Pancreas (tissue), 10 donors: ENCODE data around the gene CPM. TPM values are rescaled to one million over a fixed set of nuclear protein-coding genes. Genes with fewer than 3 reads are reported as not detected.

Source experiments
- ATAC-seq, 4 donors: fragments of 200-7000 bp; cut with Tn5 transposase; one replicate each; pipeline versions ENCODE4 v1.8.0 to v1.9.1; 2020; ENCODE audit warnings: mild to moderate bottlenecking in 4 of 4, moderate library complexity in 4 of 4
- DNase-seq, 6 donors: peaks; one replicate each; pipeline ENCODE4 v3.0.0-alpha.2; 2020
- FAIRE-seq: peaks from 2 replicates; lab custom pipeline; 2012; peaks lifted over from hg19 to GRCh38; lab: Jason Lieb, UNC
- H3K27ac ChIP-seq, 4 donors: fragments of 200-600 bp; sonication (generic); 1 replicate in 3 of 4; 2 replicates in 1 of 4; pipeline versions ENCODE4 v1.5.0 to v1.8.0; 2020
- H3K27me3 ChIP-seq, 4 donors: fragments of 200-600 bp; one replicate each; pipeline ENCODE4 v1.8.0; 2021
- H3K36me3 ChIP-seq, 3 donors: fragments of 200-600 bp; sonication (generic) in 1 of 3; one replicate each; pipeline versions ENCODE4 v1.5.0 to v1.8.0; 2020 to 2021
- H3K4me1 ChIP-seq, 3 donors: fragments of 200-600 bp; one replicate each; pipeline ENCODE4 v1.8.0; 2021
- H3K4me3 ChIP-seq, 4 donors: fragments of 200-600 bp; sonication (generic) in 2 of 4; one replicate each; pipeline versions ENCODE4 v1.5.0 to v1.8.0; 2020 to 2021
- H3K9me3 ChIP-seq, 4 donors: fragments of 200-600 bp; one replicate each; pipeline ENCODE4 v1.8.0; 2021
- WGBS, 2 donors: extraction: QIAGEN DNeasy Blood & Tissue Kit; methylation state at CpG; one replicate each; pipeline ENCODE4 v1.1.7; 2013; 5-methylcytosine and 5-hydroxymethylcytosine counted together
- intact Hi-C, 3 donors: fragments of 100-400 bp; cut with DNase I; formaldehyde crosslinking; loops; one replicate each; pipeline versions ENCODE4 v1.11.1 to v1.14.2; 2022
- polyA plus RNA-seq, 2 donors: library from polyadenylated mRNA; stranded (reverse); fragments of 200-250 nt; gene quantifications; one replicate each; pipeline ENCODE4 v1.2.3, GENCODE V29; 2013
- total RNA-seq, 6 donors: library from RNA; stranded (reverse); fragmentation: NEBNext Ultra II Directional in 4 of 6; extraction: Animal tissue kit (Norgen Biotek cat#: 25700) in 4 of 6; gene quantifications; one replicate each; pipeline versions ENCODE4 v1.2.1 to v1.2.4, GENCODE V29; 2021 to 2023
- TF ChIP-seq, protein P1 (sequence below), 4 donors: fragments of 200-600 bp; sonication (generic) in 3 of 4; IDR thresholded peaks; one replicate each; pipeline versions ENCODE4 v1.5.0 to v1.8.0; 2021; ENCODE audit warnings: antibody characterized with exemption in 4 of 4
- donor health status: healthy with polysubstance abuse.
- donor health status: DM: no; HTN: no; CAD: no; lungs with moderate emphysema.
- donor health status: DM: no; HTN: no; CAD: no.
- donor health status: control.
- donor health status: control.
- donor health status: Bipolar disorder and iron deficiency.
- donor health status: DM: yes; HTN: yes; CAD: no.
- donor health status: DM: no; HTN: no; CAD: no.
- donor health status: DM: no; HTN: no; CAD: no.
- donor health status: DM: yes; HTN: yes; CAD: no.

Gene CPM
- total and polyA plus RNA-seq, 8 donors: 4.3 to 49.2 (median 11.1) TPM

DNA sequence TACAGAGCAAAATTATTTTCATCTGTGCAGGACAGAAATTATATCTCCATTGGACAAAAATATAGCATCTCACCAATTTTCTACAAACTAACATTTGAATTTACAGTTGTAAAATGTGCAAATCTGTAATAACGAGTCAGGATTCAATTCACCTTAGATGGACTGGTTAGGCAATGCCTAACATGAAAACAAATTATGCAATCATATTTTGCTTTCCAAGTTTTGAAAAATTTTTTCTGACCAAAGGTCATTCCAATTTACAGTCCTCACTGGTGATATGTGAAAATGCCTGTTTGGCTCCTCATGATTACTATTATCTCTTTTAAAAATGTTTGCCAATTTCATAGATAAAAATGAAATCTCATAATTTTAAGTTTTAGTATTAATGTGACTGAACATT is 6.5 kb upstream of the CPM start:
- WGBS, 2 donors: 10 to 13% methylated on average over 1 of the region's 1 CpG
- Histone ChIP-seq H3K9me3 (no peaks in the 10 kb centered on the region), H3K36me3 (no peaks in the 10 kb centered on the region), H3K4me3 (no peak overlapping the region), H3K27ac (no peak overlapping the region), H3K4me1 (peaks cover 7 to 28% (median 7%) of the 10 kb centered on the region in 3 donors), H3K27me3 (no peaks in the 10 kb centered on the region)
- DNase-seq: no peak
- TF ChIP-seq, protein P1, sequence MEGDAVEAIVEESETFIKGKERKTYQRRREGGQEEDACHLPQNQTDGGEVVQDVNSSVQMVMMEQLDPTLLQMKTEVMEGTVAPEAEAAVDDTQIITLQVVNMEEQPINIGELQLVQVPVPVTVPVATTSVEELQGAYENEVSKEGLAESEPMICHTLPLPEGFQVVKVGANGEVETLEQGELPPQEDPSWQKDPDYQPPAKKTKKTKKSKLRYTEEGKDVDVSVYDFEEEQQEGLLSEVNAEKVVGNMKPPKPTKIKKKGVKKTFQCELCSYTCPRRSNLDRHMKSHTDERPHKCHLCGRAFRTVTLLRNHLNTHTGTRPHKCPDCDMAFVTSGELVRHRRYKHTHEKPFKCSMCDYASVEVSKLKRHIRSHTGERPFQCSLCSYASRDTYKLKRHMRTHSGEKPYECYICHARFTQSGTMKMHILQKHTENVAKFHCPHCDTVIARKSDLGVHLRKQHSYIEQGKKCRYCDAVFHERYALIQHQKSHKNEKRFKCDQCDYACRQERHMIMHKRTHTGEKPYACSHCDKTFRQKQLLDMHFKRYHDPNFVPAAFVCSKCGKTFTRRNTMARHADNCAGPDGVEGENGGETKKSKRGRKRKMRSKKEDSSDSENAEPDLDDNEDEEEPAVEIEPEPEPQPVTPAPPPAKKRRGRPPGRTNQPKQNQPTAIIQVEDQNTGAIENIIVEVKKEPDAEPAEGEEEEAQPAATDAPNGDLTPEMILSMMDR (IDR thresholded peaks at IDR 0.05): no peak
- intact Hi-C loops: no loop called here
- no peak for FAIRE-seq
- ATAC-seq: peak; percentile 56 to 79 (median 76)

DNA sequence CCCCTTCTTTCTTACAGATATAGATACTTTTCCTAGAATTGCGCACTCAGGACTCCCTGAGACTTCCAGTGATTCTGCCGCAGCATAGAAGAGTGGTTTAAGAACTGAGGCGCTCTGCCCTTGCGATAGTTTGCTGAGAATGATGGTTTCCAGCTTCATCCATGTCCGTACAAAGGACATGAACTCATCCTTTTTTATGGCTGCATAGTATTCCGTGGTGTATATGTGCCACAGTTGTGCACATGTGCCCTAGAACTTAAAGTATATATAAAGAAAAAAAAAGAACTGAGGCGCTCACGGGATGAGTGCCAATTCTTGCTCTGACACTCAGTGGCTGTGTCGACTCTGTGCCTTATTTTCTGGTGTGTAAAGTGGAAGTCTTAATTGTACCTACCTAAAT is 1.4 kb upstream of the CPM start:
- DNase-seq (no peak), ATAC-seq (no peak), FAIRE-seq (no peak)
- Histone ChIP-seq H3K36me3 (no peaks in the 10 kb centered on the region), H3K4me3 (no peak overlapping the region), H3K27me3 (no peaks in the 10 kb centered on the region), H3K4me1 (peaks cover 2 to 10% (median 3%) of the 10 kb centered on the region in 3 donors), H3K9me3 (no peaks in the 10 kb centered on the region), H3K27ac (no peak overlapping the region)
- intact Hi-C loops: no loop called here
- TF ChIP-seq, protein P1 (IDR thresholded peaks at IDR 0.05): no peak
- WGBS, 2 donors: 95% methylated on average over 9 of the region's 9 CpGs

DNA sequence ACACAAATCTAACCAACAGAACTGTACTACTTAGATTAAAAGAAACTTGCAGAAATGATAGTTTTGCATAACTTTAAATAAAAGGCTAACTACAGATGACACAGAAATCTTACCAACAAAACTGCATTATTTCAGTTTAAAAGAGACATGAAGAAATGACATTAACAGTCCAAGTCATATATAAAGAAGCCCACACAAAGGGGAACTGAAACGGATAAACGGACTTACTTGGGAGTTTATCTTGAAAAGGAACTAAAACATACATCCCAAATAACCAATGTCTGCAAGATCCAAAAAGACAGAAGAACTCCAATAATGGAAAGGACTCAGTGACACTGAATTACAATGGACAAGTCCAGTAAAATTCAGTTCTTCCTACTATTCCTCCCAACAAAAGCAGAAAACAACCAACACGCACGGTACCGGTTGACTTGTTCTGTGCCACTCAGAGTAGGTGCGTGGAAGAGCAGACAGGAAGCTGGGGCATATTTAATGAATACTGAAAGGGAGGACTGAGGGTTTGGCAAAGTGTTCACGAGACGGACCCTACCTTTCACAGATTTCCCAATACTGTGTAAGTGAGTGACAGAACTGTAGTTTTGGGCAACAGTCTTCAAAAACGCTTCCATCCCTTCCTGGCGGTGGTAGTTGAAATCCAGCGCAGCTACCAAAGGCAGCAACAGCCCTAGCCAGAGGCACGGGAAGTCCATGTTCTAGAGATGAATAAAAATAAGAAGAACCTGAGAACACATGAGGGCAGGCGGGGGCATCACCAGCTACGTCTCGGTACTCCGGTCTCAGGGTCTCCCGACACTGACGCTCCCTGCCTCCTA is 627 bp downstream of the CPM start:
- intact Hi-C loops: no loop called here
- Histone ChIP-seq H3K4me3 (peak overlapping the region; percentile 45 to 83 (median 72)), H3K27ac (peak overlapping the region in 3 of 4 donors; percentile 2 to 74 (median 53)), H3K9me3 (no peaks in the 10 kb centered on the region), H3K36me3 (no peaks in the 10 kb centered on the region), H3K27me3 (no peaks in the 10 kb centered on the region), H3K4me1 (peaks cover 0 to 6% (median 3%) of the 10 kb centered on the region in 3 donors)
- no peak for DNase-seq
- WGBS, 2 donors: 3 to 4% methylated on average over 18 of the region's 18 CpGs
- FAIRE-seq: no peak
- TF ChIP-seq, protein P1 (IDR thresholded peaks at IDR 0.05): no peak
- ATAC-seq: peak; percentile 51 to 73 (median 60)

DNA sequence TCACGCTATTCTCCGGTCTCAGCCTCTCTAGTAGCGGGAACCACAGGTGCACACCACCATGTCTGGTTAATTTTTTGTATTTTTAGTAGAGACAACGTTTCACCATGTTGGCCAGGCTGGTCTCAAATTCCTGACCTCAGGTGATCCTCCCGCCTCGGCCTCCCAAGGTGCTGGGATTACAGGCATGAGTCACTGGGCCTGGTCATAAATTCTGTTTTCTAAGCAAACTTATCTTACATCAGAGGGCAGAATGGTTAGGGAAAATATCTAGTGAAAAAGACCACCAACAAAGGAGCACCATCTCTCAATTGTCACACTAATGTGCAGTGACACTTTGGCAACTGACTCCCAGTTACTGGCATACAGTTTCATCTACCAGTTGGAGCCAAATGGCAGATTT is 2.8 kb downstream of the CPM start:
- intact Hi-C loops: no loop called here
- ATAC-seq (no peak), DNase-seq (no peak), FAIRE-seq (no peak)
- TF ChIP-seq, protein P1 (IDR thresholded peaks at IDR 0.05): no peak
- Histone ChIP-seq H3K27me3 (no peaks in the 10 kb centered on the region), H3K4me1 (peaks cover 0 to 5% (median 3%) of the 10 kb centered on the region in 3 donors), H3K36me3 (no peaks in the 10 kb centered on the region), H3K27ac (no peak overlapping the region), H3K4me3 (no peak overlapping the region), H3K9me3 (no peaks in the 10 kb centered on the region)
- 84 to 91% methylated on average over 6 of the region's 6 CpGs for WGBS, 2 donors

DNA sequence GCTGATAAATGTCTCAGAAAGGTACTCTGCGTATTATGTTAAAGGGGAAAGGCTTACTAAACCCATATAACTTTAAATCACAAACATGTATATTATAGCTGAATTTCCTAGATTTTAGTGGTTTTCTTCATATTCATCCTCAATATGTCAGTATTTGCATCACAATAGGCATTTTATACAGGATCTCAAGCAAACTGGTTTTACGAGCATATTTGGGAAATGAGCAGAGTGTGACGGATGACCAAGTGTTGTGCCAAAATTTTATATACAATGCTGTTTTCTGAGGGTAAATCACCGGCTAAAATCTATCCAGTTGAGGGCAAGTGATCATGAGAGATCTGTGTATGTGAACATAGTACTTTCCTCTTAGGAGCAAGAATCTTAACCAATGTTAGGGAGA is 8.4 kb downstream of the CPM start:
- Histone ChIP-seq H3K36me3 (no peaks in the 10 kb centered on the region), H3K27me3 (no peaks in the 10 kb centered on the region), H3K9me3 (no peaks in the 10 kb centered on the region), H3K4me1 (peaks cover 0 to 5% (median 0%) of the 10 kb centered on the region in 3 donors), H3K4me3 (no peak overlapping the region), H3K27ac (no peak overlapping the region)
- WGBS, 2 donors: 91 to 94% methylated on average over 4 of the region's 4 CpGs
- TF ChIP-seq, protein P1 (IDR thresholded peaks at IDR 0.05): no peak
- ATAC-seq (no peak), FAIRE-seq (no peak), DNase-seq (no peak)
- intact Hi-C loops: no loop called here
